HepG2 (cell line): Measurements from ENCODE around the gene DOCK3.

Experiments used
- CTCF ChIP-seq: sonication (generic); formaldehyde crosslinking; IDR thresholded peaks from 2 replicates; pipeline ENCODE4 v1.5.0; 2020; ENCODE audit warnings: mild to moderate bottlenecking, missing genetic modification reagents, moderate library complexity
- MXD1 ChIP-seq: sonication (generic); formaldehyde crosslinking; IDR thresholded peaks from 2 replicates; pipeline ENCODE4 v1.4.0; 2020; ENCODE audit warnings: mild to moderate bottlenecking, missing genetic modification reagents
- NFIC ChIP-seq: IDR thresholded peaks from 2 replicates; pipeline ENCODE4 v1.6.1; 2012; ENCODE audit warnings: mild to moderate bottlenecking, low read length, inconsistent platforms
- STAT5B ChIP-seq: sonication (generic); formaldehyde crosslinking; IDR thresholded peaks from 2 replicates; pipeline ENCODE4 v1.4.0; 2020; ENCODE audit warnings: missing genetic modification reagents
- WIZ ChIP-seq: sonication (generic); formaldehyde crosslinking; IDR thresholded peaks from 2 replicates; pipeline ENCODE4 v1.5.1; 2020; ENCODE audit warnings: mild to moderate bottlenecking, missing genetic modification reagents
- ZBTB8A ChIP-seq: sonication (generic); formaldehyde crosslinking; IDR thresholded peaks from 2 replicates; pipeline ENCODE4 v1.4.0; 2020; ENCODE audit warnings: mild to moderate bottlenecking, low read depth, missing genetic modification reagents, borderline replicate concordance
- ZNF670 ChIP-seq: sonication (generic); formaldehyde crosslinking; IDR thresholded peaks from 2 replicates; pipeline ENCODE4 v1.8.0; 2022; ENCODE audit warnings: mild to moderate bottlenecking, missing genetic modification reagents, borderline replicate concordance

DNA sequence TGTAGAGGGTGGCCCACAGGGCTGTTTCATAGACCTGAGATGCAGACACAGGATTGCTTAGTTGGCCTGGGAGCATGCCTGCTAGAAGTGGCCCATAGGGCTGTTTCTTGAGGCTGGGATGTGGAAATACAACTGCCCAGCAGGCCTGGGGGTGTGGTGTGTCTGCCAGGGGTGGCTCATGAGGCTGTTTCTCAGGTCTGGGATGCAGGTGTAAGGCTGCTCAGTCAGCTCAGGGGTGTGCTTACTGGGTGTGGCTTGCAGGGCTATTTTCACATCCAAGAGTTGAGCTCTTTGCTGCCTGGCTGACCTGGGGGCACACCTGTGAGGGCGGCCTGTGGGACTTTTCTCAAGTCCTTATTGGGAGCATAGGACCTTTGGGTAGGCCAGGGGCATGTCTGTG lies 131.3 kb downstream of the DOCK3 start:
- no peak for TF ChIP-seq CTCF
- no peak for TF ChIP-seq NFIC
- no peak for TF ChIP-seq WIZ
- no peak for TF ChIP-seq STAT5B (CRISPR knock-in tag)
- no peak for TF ChIP-seq MXD1 (CRISPR knock-in tag)
- TF ChIP-seq ZBTB8A (CRISPR knock-in tag), result no peak
- TF ChIP-seq ZNF670 (CRISPR knock-in tag), result no peak
